AG04450 (cell line): ENCODE results near the gene SLC19A1. TPM values are rescaled to one million over a fixed set of nuclear protein-coding genes. Genes with fewer than 3 reads are reported as not detected.

Experiments
- CTCF ChIA-PET: fragments of 300-600, 350-600 bp; formaldehyde crosslinking; extraction: SDS; loops from one replicate; lab custom pipeline; 2022; ENCODE audit warnings: antibody characterized with exemption, inconsistent platforms; lab: Charles Lee
- POLR2A ChIA-PET: fragments of 350-600 bp; formaldehyde crosslinking; extraction: SDS; loops from one replicate; lab custom pipeline; 2021; ENCODE audit warnings: antibody characterized with exemption, inconsistent platforms; lab: Yijun Ruan, JAX
- DNase-seq: peaks from one replicate; pipeline ENCODE4 v3.0.0-alpha.2; 2011; ENCODE audit warnings: low read depth, low spot score
- H3K27ac ChIP-seq: one replicate; pipeline ENCODE4 v1.5.1; 2012; ENCODE audit warnings: low read depth, low read length, control low read depth
- H3K27me3 ChIP-seq: one replicate; pipeline ENCODE4 v1.6.0; 2012; ENCODE audit warnings: low read length; ENCODE audit not compliant: control insufficient read depth, insufficient read depth
- H3K4me3 ChIP-seq: 2 replicates; pipeline ENCODE4 v1.5.1; 2011; ENCODE audit warnings: mild to moderate bottlenecking, low read depth, low read length, control low read depth
- H3K9me3 ChIP-seq: 2 replicates; pipeline ENCODE4 v1.5.1; 2012; ENCODE audit warnings: low read length; ENCODE audit not compliant: control insufficient read depth, insufficient read depth
- CTCF ChIP-seq: IDR thresholded peaks from 2 replicates; pipeline ENCODE4 v1.5.1; 2011; ENCODE audit warnings: low read depth, low read length, control low read depth, inconsistent platforms
- polyA minus RNA-seq: library from RNA; depleted of rRNA, polyadenylated mRNA; stranded (reverse); fragments of >200 nt; gene quantifications from 2 replicates; pipeline ENCODE4 v1.2.3, GENCODE V29; 2011; rRNA and poly(A)+ RNA removed
- polyA plus RNA-seq: library from polyadenylated mRNA; depleted of rRNA; stranded (reverse); fragments of >200 nt; gene quantifications from 2 replicates; pipeline ENCODE4 v1.2.3, GENCODE V29; 2011; rRNA removed

Gene SLC19A1
- polyA plus RNA-seq (4.4 and 7.5 TPM in 2 replicates), polyA minus RNA-seq (4.2 and 4.3 TPM in 2 replicates)

GRCh38 chr21:45542242-45542666 lies at the start of gene SLC19A1:
Gene SLC19A1 (minus strand): TSS chr21:45542440. CDS start chr21:45537959, 4,481 bp downstream.
- Histone ChIP-seq H3K9me3 (no peaks in the 10 kb centered on the region; the same call in 1 of the 2 replicates), H3K4me3 (peak within 1 kb of the TSS; percentile 63), H3K27me3 (peaks cover 7% of the 10 kb centered on the region), H3K27ac (no peak within 1 kb of the TSS)
- DNase-seq, result no peak
- TF ChIP-seq CTCF, result peak; percentile 36
- ChIA-PET CTCF (no interaction called here), POLR2A (no interaction called here)

GRCh38 chr21:45591619-45592207 lies 49.5 kb upstream of the SLC19A1 start:
- TF ChIP-seq CTCF, result no peak
- H3K4me3 ChIP-seq, result no peak overlapping the region
- peaks cover 41% of the 10 kb centered on the region for H3K27me3 ChIP-seq
- no peak for DNase-seq
- POLR2A ChIA-PET, result no interaction called here
- CTCF ChIA-PET, result interaction anchor here (1.2 kb wide), 1 partner anchor 36 kb away, joined by 4 read pairs; no protein-coding TSS in a partner anchor
- no peak overlapping the region for H3K27ac ChIP-seq
- peaks cover 20% of the 10 kb centered on the region for H3K9me3 ChIP-seq

GRCh38 chr21:45590726-45591618 lies 48.7 kb upstream of the SLC19A1 start:
- no peak for DNase-seq
- ChIA-PET POLR2A (no interaction called here), CTCF (no interaction called here)
- H3K4me3 ChIP-seq, result peak overlapping the region; percentile 44; the same call in 1 of the 2 replicates
- peaks cover 41% of the 10 kb centered on the region for H3K27me3 ChIP-seq
- H3K9me3 ChIP-seq, result peaks cover 24% of the 10 kb centered on the region
- no peak overlapping the region for H3K27ac ChIP-seq
- TF ChIP-seq CTCF, result no peak

GRCh38 chr21:45590246-45590725 lies 48.0 kb upstream of the SLC19A1 start:
- Histone ChIP-seq H3K4me3 (peak overlapping the region; percentile 46), H3K27me3 (peaks cover 38% of the 10 kb centered on the region), H3K9me3 (peaks cover 27% of the 10 kb centered on the region), H3K27ac (no peak overlapping the region)
- DNase-seq, result no peak
- TF ChIP-seq CTCF, result no peak
- POLR2A ChIA-PET, result no interaction called here
- CTCF ChIA-PET, result no interaction called here
